ENCODE data around the gene UNC50. TPM values are rescaled to one million over a fixed set of nuclear protein-coding genes. Genes with fewer than 3 reads are reported as not detected.

The UNC50 gene
- total RNA-seq, 6 donors from 2014 or later: 28.3 to 65.2 (median 44.6) TPM

DNA sequence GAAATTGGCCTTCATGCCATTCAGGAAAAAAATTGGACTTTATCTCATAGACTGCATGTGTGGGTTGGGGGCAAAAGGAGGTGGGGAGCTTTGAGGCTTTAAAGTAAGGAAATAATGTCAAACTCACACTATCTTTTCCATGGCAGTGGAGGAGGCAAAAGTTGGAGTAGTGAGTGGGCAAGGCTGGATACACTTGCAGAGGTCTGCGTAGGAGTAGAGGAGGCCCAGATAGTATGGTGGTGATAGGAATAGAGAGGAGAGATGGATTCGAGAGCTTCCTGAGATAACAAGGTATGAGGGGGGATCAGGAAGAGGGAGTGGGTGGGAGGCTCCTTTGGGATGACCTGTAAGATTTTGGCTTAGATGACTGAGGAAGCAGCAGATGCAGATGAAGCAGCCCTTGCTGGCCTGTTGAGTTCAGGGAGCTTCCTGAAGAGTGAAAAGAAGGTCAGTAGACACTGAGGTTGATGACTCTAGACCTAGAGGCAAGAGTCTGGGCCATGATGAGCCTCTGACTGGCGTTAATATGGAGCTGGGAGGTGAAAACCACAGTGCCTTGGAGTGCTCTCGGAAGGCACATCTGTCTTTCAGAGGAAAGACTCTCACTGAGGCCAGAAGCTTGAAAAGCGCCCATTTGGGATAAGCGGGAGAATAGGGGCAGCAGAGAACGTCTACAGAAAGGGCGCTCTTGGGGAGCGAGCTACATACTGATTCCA, 5.8 kb downstream of the UNC50 start:
- Histone ChIP-seq H3K27ac (no peak overlapping the region), H3K4me1 (peaks cover 18 to 29% (median 23%) of the 10 kb centered on the region in 4 donors), H3K27me3 (no peaks in the 10 kb centered on the region), H3K36me3 (peaks cover 6 to 88% (median 44%) of the 10 kb centered on the region in 4 donors), H3K4me3 (no peak overlapping the region), H3K9me3 (no peaks in the 10 kb centered on the region)
- DNase-seq: no peak
- TF ChIP-seq EP300 (IDR thresholded peaks at IDR 0.05) (no peak), POLR2AphosphoS5 (IDR thresholded peaks at IDR 0.05) (no peak), POLR2A (IDR thresholded peaks at IDR 0.05) (no peak)
- TF ChIP-seq, protein P1, sequence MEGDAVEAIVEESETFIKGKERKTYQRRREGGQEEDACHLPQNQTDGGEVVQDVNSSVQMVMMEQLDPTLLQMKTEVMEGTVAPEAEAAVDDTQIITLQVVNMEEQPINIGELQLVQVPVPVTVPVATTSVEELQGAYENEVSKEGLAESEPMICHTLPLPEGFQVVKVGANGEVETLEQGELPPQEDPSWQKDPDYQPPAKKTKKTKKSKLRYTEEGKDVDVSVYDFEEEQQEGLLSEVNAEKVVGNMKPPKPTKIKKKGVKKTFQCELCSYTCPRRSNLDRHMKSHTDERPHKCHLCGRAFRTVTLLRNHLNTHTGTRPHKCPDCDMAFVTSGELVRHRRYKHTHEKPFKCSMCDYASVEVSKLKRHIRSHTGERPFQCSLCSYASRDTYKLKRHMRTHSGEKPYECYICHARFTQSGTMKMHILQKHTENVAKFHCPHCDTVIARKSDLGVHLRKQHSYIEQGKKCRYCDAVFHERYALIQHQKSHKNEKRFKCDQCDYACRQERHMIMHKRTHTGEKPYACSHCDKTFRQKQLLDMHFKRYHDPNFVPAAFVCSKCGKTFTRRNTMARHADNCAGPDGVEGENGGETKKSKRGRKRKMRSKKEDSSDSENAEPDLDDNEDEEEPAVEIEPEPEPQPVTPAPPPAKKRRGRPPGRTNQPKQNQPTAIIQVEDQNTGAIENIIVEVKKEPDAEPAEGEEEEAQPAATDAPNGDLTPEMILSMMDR (IDR thresholded peaks at IDR 0.05): no peak
- ATAC-seq (ENCODE audit: low FRiP score in 2 of 2): peak in 1 of 2 donors; percentile 31
- WGBS, 2 donors: 96 to 97% methylated on average over 9 of the region's 9 CpGs

DNA sequence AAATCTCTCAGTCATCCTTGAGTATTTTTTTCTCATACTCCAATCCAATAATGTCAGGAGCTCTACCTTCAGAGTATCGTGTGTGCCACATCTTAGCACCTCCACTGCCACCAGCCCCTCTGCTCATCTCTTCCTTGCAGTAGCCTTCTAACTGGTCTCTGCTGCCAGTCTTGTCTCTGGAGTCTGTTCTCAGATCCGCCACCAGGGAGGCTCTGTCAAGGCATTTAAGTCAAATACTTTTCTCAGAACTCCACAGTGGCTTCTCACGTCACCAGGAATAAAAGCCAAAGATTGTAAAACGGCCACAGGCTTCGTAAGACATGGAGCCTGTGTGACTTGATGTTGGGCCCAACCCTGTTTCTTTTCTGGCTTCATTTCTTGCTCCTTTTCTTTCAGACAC, 7.1 kb downstream of the UNC50 start:
- 91 to 96% methylated on average over 5 of the region's 5 CpGs for WGBS, 2 donors
- H3K4me3 ChIP-seq: no peak overlapping the region
- H3K27ac ChIP-seq: no peak overlapping the region
- H3K9me3 ChIP-seq: no peaks in the 10 kb centered on the region
- peaks cover 6 to 93% (median 47%) of the 10 kb centered on the region in 4 donors for H3K36me3 ChIP-seq
- ATAC-seq (ENCODE audit: low FRiP score in 2 of 2) (no peak), DNase-seq (no peak)
- H3K4me1 ChIP-seq: peaks cover 5 to 16% (median 10%) of the 10 kb centered on the region in 4 donors
- H3K27me3 ChIP-seq: no peaks in the 10 kb centered on the region
- no peak for TF ChIP-seq POLR2AphosphoS5 (IDR thresholded peaks at IDR 0.05)
- TF ChIP-seq POLR2A (IDR thresholded peaks at IDR 0.05): no peak

DNA sequence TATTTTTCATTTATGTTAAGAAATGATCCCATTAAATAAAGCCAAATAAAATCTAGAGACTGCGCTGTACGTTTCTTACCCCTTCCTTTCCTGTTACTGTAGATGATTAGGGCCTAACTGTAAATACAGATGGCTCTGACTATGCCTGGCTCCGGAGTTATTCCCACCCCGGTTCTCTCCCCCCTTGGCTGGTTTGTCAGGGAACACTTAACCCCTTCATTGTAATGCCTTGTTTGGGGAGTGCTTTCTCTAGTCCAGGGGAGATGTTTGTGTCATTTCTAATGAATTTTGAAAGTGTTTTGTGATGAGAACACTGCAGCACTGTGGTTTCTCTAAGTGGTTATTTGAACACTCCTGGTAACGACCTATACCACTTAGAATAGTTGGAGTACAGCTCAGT, 8.8 kb downstream of the UNC50 start:
- no peak for ATAC-seq (ENCODE audit: low FRiP score in 2 of 2)
- H3K36me3 ChIP-seq: peaks cover 6 to 93% (median 48%) of the 10 kb centered on the region in 4 donors
- TF ChIP-seq POLR2A (IDR thresholded peaks at IDR 0.05): no peak
- TF ChIP-seq POLR2AphosphoS5 (IDR thresholded peaks at IDR 0.05): no peak
- TF ChIP-seq EP300 (IDR thresholded peaks at IDR 0.05): no peak
- TF ChIP-seq, protein P1 (IDR thresholded peaks at IDR 0.05): no peak
- no peaks in the 10 kb centered on the region for H3K27me3 ChIP-seq
- 51 to 58% methylated on average over 5 of the region's 5 CpGs for WGBS, 2 donors
- H3K27ac ChIP-seq: no peak overlapping the region
- no peak overlapping the region for H3K4me3 ChIP-seq
- H3K9me3 ChIP-seq: no peaks in the 10 kb centered on the region
- H3K4me1 ChIP-seq: no peaks in the 10 kb centered on the region
- DNase-seq: no peak

DNA sequence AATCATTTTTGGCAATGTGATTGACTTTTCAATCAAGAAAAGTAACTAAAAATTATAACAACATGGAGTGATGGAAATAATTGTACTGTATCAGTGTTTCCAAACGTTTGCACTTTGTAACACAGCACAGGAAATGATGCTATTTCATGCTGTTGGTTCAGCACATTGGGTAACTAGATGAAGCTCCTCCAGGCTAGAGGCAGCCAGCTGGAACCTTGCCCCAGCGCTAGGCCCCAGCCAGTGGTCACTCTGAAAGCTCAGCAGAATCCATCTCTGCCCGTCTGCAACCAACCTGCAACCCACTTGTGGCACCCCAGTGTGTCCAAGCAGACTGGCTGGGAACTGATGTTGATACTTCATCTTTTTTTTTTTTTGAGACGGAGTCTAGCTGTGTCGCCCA, 15.3 kb downstream of the UNC50 start:
- TF ChIP-seq POLR2AphosphoS5 (IDR thresholded peaks at IDR 0.05): no peak
- no peak for TF ChIP-seq POLR2A (IDR thresholded peaks at IDR 0.05)
- no peak for TF ChIP-seq EP300 (IDR thresholded peaks at IDR 0.05)
- TF ChIP-seq, protein P1 (IDR thresholded peaks at IDR 0.05): no peak
- Histone ChIP-seq H3K36me3 (peaks cover 8 to 59% (median 13%) of the 10 kb centered on the region in 4 donors), H3K9me3 (no peaks in the 10 kb centered on the region), H3K27ac (peak overlapping the region in 1 of 4 donors; percentile 20), H3K27me3 (no peaks in the 10 kb centered on the region), H3K4me1 (no peaks in the 10 kb centered on the region), H3K4me3 (no peak overlapping the region)
- peak in 1 of 2 donors; percentile 73 for ATAC-seq (ENCODE audit: low FRiP score in 2 of 2)
- DNase-seq: peak in 1 of 2 donors; percentile 32
- 56 to 73% methylated on average over 5 of the region's 5 CpGs for WGBS, 2 donors

DNA sequence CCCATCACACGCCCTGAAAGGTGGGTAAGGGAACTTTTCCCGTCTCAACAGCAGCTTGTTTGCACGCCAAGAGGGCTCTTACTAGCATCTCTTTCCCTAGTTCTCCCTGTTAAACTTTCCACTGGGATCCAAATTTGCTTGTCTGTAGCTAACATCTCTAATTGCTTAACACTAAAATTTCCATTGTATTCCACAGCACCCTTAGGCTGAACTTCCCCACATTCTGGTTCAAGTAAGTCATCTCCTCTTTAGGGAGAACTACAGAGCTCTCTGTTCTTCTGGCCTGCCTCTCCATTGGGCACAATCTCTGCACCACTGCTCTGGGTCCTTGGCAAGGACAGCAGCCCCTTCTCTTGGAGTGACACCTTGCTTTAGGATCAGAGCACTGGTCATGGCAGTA, 24.0 kb downstream of the UNC50 start:
- 78 to 85% methylated on average over 3 of the region's 3 CpGs for WGBS, 2 donors
- TF ChIP-seq EP300 (IDR thresholded peaks at IDR 0.05): no peak
- TF ChIP-seq, protein P1 (IDR thresholded peaks at IDR 0.05): no peak
- no peak for TF ChIP-seq POLR2AphosphoS5 (IDR thresholded peaks at IDR 0.05)
- no peak for TF ChIP-seq POLR2A (IDR thresholded peaks at IDR 0.05)
- no peak for ATAC-seq (ENCODE audit: low FRiP score in 2 of 2)

More for the DNA sequence above, 24.0 kb downstream of the UNC50 start:
- no peaks in the 10 kb centered on the region for H3K4me1 ChIP-seq
- H3K27me3 ChIP-seq: no peaks in the 10 kb centered on the region
- no peak overlapping the region for H3K4me3 ChIP-seq
- H3K27ac ChIP-seq: no peak overlapping the region
- H3K9me3 ChIP-seq: no peaks in the 10 kb centered on the region
- peaks cover 8 to 81% (median 45%) of the 10 kb centered on the region in 4 donors for H3K36me3 ChIP-seq
- DNase-seq: no peak
